ENCODE results near the gene PTPRM. TPM values are rescaled to one million over a fixed set of nuclear protein-coding genes. Genes with fewer than 3 reads are reported as not detected.

PTPRM gene
- total RNA-seq, 1 experiment from 2014 or later: 6.2 TPM

GRCh38 chr18:8001711-8002301, 434.7 kb downstream of the PTPRM start:
- no peak overlapping the region for H3K14ac ChIP-seq (ENCODE audit: insufficient read depth, low read length)
- no CpG with 5 or more reads among the region's 3 CpGs for WGBS (ENCODE audit: extremely low coverage, insufficient read length, low lambda C conversion rate)
- H3K79me1 ChIP-seq (ENCODE audit: insufficient read depth, low read depth, low read length, poor library complexity, severe bottlenecking): no peaks in the 10 kb centered on the region
- no peak overlapping the region for H3K56ac ChIP-seq (ENCODE audit: insufficient read length, low read depth, low read length)
- H4K91ac ChIP-seq (ENCODE audit: insufficient read length, low read depth, low read length): no peak overlapping the region
- no peak overlapping the region for H3K9ac ChIP-seq (ENCODE audit: extremely low read depth, insufficient read length, low read length)
- no peak for DNase-seq
- no peak overlapping the region for H2BK20ac ChIP-seq (ENCODE audit: low read depth, low read length, poor library complexity, severe bottlenecking)
- no peaks in the 10 kb centered on the region for H3K36me3 Mint-ChIP-seq (ENCODE audit: insufficient read depth in 1 of 3, low read depth in 3 of 3)
- H2BK120ac ChIP-seq (ENCODE audit: low read depth, low read length, poor library complexity, severe bottlenecking): no peak overlapping the region
- no peak overlapping the region for H3K4ac ChIP-seq (ENCODE audit: low read depth, low read length)
- H3K4me1 ChIP-seq (ENCODE audit: insufficient read depth, low read length): peaks cover 7% of the 10 kb centered on the region
- H3K18ac ChIP-seq (ENCODE audit: insufficient read length, low read depth, low read length): no peak overlapping the region
- no peaks in the 10 kb centered on the region for H3K9me3 Mint-ChIP-seq
- no peak overlapping the region for H4K8ac ChIP-seq (replicated peaks; ENCODE audit: insufficient read length, low read depth, low read length)
- no peak overlapping the region for H4K5ac ChIP-seq (ENCODE audit: insufficient read length, low read depth, low read length)
- peaks cover 22 to 23% of the 10 kb centered on the region in 2 experiments for H3K4me1 Mint-ChIP-seq
- no peaks in the 10 kb centered on the region for H4K20me1 ChIP-seq (ENCODE audit: control insufficient read depth, insufficient read depth, insufficient read length)
- H3K23me2 ChIP-seq (ENCODE audit: insufficient read length, low read depth, low read length, poor library complexity, severe bottlenecking): no peaks in the 10 kb centered on the region
- no peak overlapping the region for H3K4me3 Mint-ChIP-seq
- TF ChIP-seq CTCF (conservative IDR thresholded peaks at IDR 0.05): no peak
- no peak overlapping the region for H3K23ac ChIP-seq (ENCODE audit: insufficient read length, low read depth, low read length)
- peaks cover 2% of the 10 kb centered on the region; the same call in 1 of the 2 replicates for H3K79me2 ChIP-seq (ENCODE audit: insufficient read depth, low read length)
- no peak overlapping the region for H2AK5ac ChIP-seq (ENCODE audit: insufficient read length, low read length)
- no peak overlapping the region for H3K4me2 ChIP-seq (ENCODE audit: insufficient read depth, insufficient read length, low read length)
- no peak overlapping the region for H2BK5ac ChIP-seq (ENCODE audit: insufficient read length, low read length)
- H3T11ph ChIP-seq (ENCODE audit: low read length): no peak overlapping the region
- no peak overlapping the region for H2BK15ac ChIP-seq (ENCODE audit: low read depth, low read length)
- no peak overlapping the region for H3K27ac Mint-ChIP-seq
- no peaks in the 10 kb centered on the region for H3K27me3 Mint-ChIP-seq (ENCODE audit: low read depth)
- H2AFZ ChIP-seq (ENCODE audit: low read length): no peak overlapping the region
- H2BK12ac ChIP-seq (ENCODE audit: insufficient read length, low read depth, low read length): no peak overlapping the region
- no peak overlapping the region for H3K27ac ChIP-seq (ENCODE audit: insufficient read length, low read depth, low read length)
- H3K9me3 ChIP-seq (ENCODE audit: control insufficient read depth, low read depth, low read length): no peaks in the 10 kb centered on the region
- H3K27me3 ChIP-seq (ENCODE audit: insufficient read depth, low read length): 0 out of 2 replicates have a peak, but pooled peaks cover 2% of the 10 kb centered on the region
